Endothelial cell of umbilical vein (primary cell): Measurements from ENCODE around the gene TGFB1. TPM values are rescaled to one million over a fixed set of nuclear protein-coding genes. Genes with fewer than 3 reads are reported as not detected.

Source experiments
- BruUV-seq: library from RNA; stranded (reverse); fragments of 400-500 nt; replicated peaks from 2 replicates; lab custom pipeline; 2021; lab: Mats Ljungman, UMichigan
- CTCF ChIA-PET: fragments of 300-600, 350-600 bp; sonication (Branson Sonifier 250); formaldehyde crosslinking; loops from one replicate; lab custom pipeline; 2021; ENCODE audit warnings: antibody characterized with exemption, inconsistent platforms; lab: Charles Lee
- POLR2A ChIA-PET: fragments of 300-600, 350-600 bp; sonication (Branson Sonifier 250); formaldehyde crosslinking; loops from one replicate; lab custom pipeline; 2021; ENCODE audit warnings: antibody characterized with exemption, inconsistent platforms; lab: Charles Lee
- DNase-seq: peaks from one replicate; pipeline ENCODE4 v3.0.0-alpha.2; 2011; ENCODE audit warnings: low read depth, low spot score
- FAIRE-seq: peaks from 2 replicates; lab custom pipeline; 2011; peaks lifted over from hg19 to GRCh38; lab: Jason Lieb, UNC
- H2AFZ ChIP-seq: 2 replicates; pipeline ENCODE4 v1.6.0; 2012; ENCODE audit warnings: low read depth, low read length, control low read depth, inconsistent platforms
- H3K27ac ChIP-seq: 2 replicates; pipeline ENCODE4 v1.5.1; 2011; ENCODE audit warnings: low read depth, mild to moderate bottlenecking, control low read depth, low read length, moderate library complexity; ENCODE audit not compliant: insufficient read depth
- H3K27me3 ChIP-seq, 2 experiments: 2 replicates each; pipeline versions ENCODE4 v1.6.0 to v1.6.1; 2011; ENCODE audit warnings: low read length in 2 of 2, mixed read lengths in 1 of 2; ENCODE audit not compliant: control insufficient read depth in 2 of 2, insufficient read depth in 2 of 2
- H3K36me3 ChIP-seq, 2 experiments: 2 replicates in 1 of 2; 3 replicates in 1 of 2; pipeline ENCODE4 v1.5.1; 2011; ENCODE audit warnings: low read length in 2 of 2, mild to moderate bottlenecking in 1 of 2, moderate library complexity in 1 of 2; ENCODE audit not compliant: control insufficient read depth in 2 of 2, insufficient read depth in 2 of 2; ENCODE audit errors: extremely low read depth in 1 of 2
- H3K4me1 ChIP-seq: 3 replicates; pipeline ENCODE4 v1.5.1; 2011; ENCODE audit warnings: mild to moderate bottlenecking, low read length; ENCODE audit not compliant: control insufficient read depth, insufficient read depth; ENCODE audit errors: extremely low read depth
- H3K4me2 ChIP-seq: 2 replicates; pipeline ENCODE4 v1.6.1; 2011; ENCODE audit warnings: low read length, control low read depth, mixed read lengths; ENCODE audit not compliant: insufficient read depth
- H3K4me3 ChIP-seq, 3 experiments: fragments of 200-600 bp in 1 of 3; sonication (generic), shearing (Covaris generic) in 1 of 3; replicated peaks in 1 of 3; 2 replicates each; pipeline ENCODE4 v1.5.1; 2011 to 2016; ENCODE audit warnings: control low read depth in 3 of 3, low read length in 3 of 3, mild to moderate bottlenecking in 2 of 3, inconsistent platforms in 1 of 3, low read depth in 1 of 3, moderate library complexity in 1 of 3; ENCODE audit not compliant: insufficient read depth in 1 of 3
- H3K79me2 ChIP-seq: 2 replicates; pipeline ENCODE4 v1.6.0; 2012; ENCODE audit warnings: low read length, inconsistent platforms; ENCODE audit not compliant: control insufficient read depth, insufficient read depth
- H3K9ac ChIP-seq: replicated peaks from 2 replicates; pipeline ENCODE3; 2011; ENCODE audit warnings: low read length, control low read depth; ENCODE audit not compliant: insufficient read depth; ENCODE audit errors: extremely low read depth
- H3K9me1 ChIP-seq: replicated peaks from 3 replicates; pipeline ENCODE4 v1.6.0; 2011; ENCODE audit warnings: mild to moderate bottlenecking, low read length; ENCODE audit not compliant: control insufficient read depth, insufficient read depth; ENCODE audit errors: extremely low read depth
- H3K9me3 ChIP-seq: replicated peaks from 2 replicates; pipeline ENCODE4 v1.5.1; 2012; ENCODE audit warnings: low read length, inconsistent platforms; ENCODE audit not compliant: control insufficient read depth, insufficient read depth
- H4K20me1 ChIP-seq: replicated peaks from 2 replicates; pipeline ENCODE3; 2011; ENCODE audit warnings: mild to moderate bottlenecking, low read length; ENCODE audit not compliant: control insufficient read depth, insufficient read depth; ENCODE audit errors: extremely low read depth
- CTCF ChIP-seq, 2 donors: IDR thresholded peaks; 1 replicate in 1 of 2; 2 replicates in 1 of 2; pipeline ENCODE4 v1.5.1; 2011; ENCODE audit warnings: low read length in 2 of 2, mild to moderate bottlenecking in 2 of 2, moderate library complexity in 2 of 2, control low read depth in 1 of 2, inconsistent platforms in 1 of 2, low read depth in 1 of 2; ENCODE audit not compliant: insufficient read depth in 1 of 2; ENCODE audit errors: extremely low read depth in 1 of 2
- FOS ChIP-seq: IDR thresholded peaks from 2 replicates; pipeline ENCODE4 v1.6.1; 2011; ENCODE audit warnings: mild to moderate bottlenecking, low read length, moderate library complexity, borderline replicate concordance; ENCODE audit not compliant: insufficient read depth
- GATA2 ChIP-seq: IDR thresholded peaks from 2 replicates; pipeline ENCODE4 v1.7.0; 2011; ENCODE audit warnings: low read depth, mild to moderate bottlenecking, moderate library complexity, mixed read lengths, low read length; ENCODE audit not compliant: insufficient read length, insufficient read depth
- MYC ChIP-seq: IDR thresholded peaks from one replicate; pipeline ENCODE4 v1.6.1; 2011; ENCODE audit warnings: mild to moderate bottlenecking, low read depth, low read length
- POLR2A ChIP-seq: IDR thresholded peaks from 2 replicates; pipeline ENCODE4 v1.6.1; 2012; ENCODE audit warnings: low read depth, mild to moderate bottlenecking, control low read depth, low read length
- POLR2AphosphoS5 ChIP-seq: IDR thresholded peaks from 2 replicates; pipeline ENCODE4 v1.6.1; 2012; ENCODE audit warnings: low read depth, mild to moderate bottlenecking, control low read depth, low read length, moderate library complexity; ENCODE audit not compliant: insufficient read depth
- dilution Hi-C: fragments of 300-500 bp; cut with MboI; formaldehyde crosslinking; loops from one replicate; pipeline ENCODE4 v1.15.0; 2019; ENCODE audit warnings: low sequenced_read_pairs; ENCODE audit not compliant: extremely low pct_ligation_motif_present
- intact Hi-C: fragments of 100-400 bp; cut with micrococcal nuclease; formaldehyde crosslinking; loops from one replicate; pipeline ENCODE4 v1.10.0; 2022
- polyA plus RNA-seq, 4 experiments: library from polyadenylated mRNA; depleted of rRNA in 3 of 4; stranded (reverse) in 3 of 4; unstranded in 1 of 4; fragments of >200 nt; gene quantifications; 2 replicates each; pipeline versions ENCODE4 v1.2.1 to v1.2.3, GENCODE V29; 2011 to 2012; ENCODE audit warnings: missing spikeins in 1 of 4
- total RNA-seq: library from RNA; stranded (reverse); gene quantifications from 2 replicates; pipeline ENCODE4 v1.2.3, GENCODE V29; 2021

Gene TGFB1
- total and polyA plus RNA-seq, 2 donors (not counting 3 experiments of a cell fraction or from before 2014, with no cell fraction given) = 64.4 to 250 TPM

- H3K36me3 ChIP-seq = peaks cover 0 to 20% of the 10 kb centered on the region in 2 experiments
- CTCF ChIA-PET = interaction anchor here (0.6 to 3.9 kb wide), 5 partner anchors 27 to 147 kb away, joined by 3 to 40 read pairs (median 4); partner anchors contain the start of gene TGFB1
- peaks cover 9% of the 10 kb centered on the region for H3K79me2 ChIP-seq
- H3K9ac ChIP-seq = peak overlapping the region; percentile 93
- H3K9me1 ChIP-seq = no peaks in the 10 kb centered on the region
- FAIRE-seq (peak; percentile 93), DNase-seq (peak; percentile 89)
- no peaks in the 10 kb centered on the region for H3K9me3 ChIP-seq
- no peak overlapping the region for H2AFZ ChIP-seq
- intact Hi-C loops (loop anchor here (1.0 to 5.0 kb wide), 3 partner anchors 103 to 247 kb away; no protein-coding TSS in a partner anchor), dilution Hi-C loops (no loop called here)
- peak overlapping the region; percentile 100 for H3K27ac ChIP-seq
- no peaks in the 10 kb centered on the region for H4K20me1 ChIP-seq
- H3K4me1 ChIP-seq = peaks cover 71% of the 10 kb centered on the region
- BruUV-seq = no TSS peak
- POLR2A ChIA-PET = no interaction called here
- H3K27me3 ChIP-seq = no peaks in the 10 kb centered on the region
- TF ChIP-seq FOS = peak; percentile 71
- peak; percentile 77 for TF ChIP-seq MYC
- TF ChIP-seq POLR2A = peak; percentile 86
- TF ChIP-seq POLR2AphosphoS5 = peak; percentile 96
- no peak for TF ChIP-seq GATA2
- TF ChIP-seq CTCF (IDR thresholded peaks at IDR 0.05; ENCODE audit: extremely low read depth in 1 of 2, insufficient read depth in 1 of 2, low read depth in 1 of 2, low read length in 2 of 2) = no peak
- H3K4me3 ChIP-seq = no peak overlapping the region
- peak overlapping the region; percentile 1 for H3K4me2 ChIP-seq
These were observed 28.6 kb downstream of the TGFB1 start for GRCh38 chr19:41324921-41325639.
